ENCODE results near the gene ELOVL7.

Gene ELOVL7

GRCh38 chr5:60843936-60844905 lies at the start of gene ELOVL7:
TSS of gene ELOVL7 (minus strand) at chr5:60844269. CDS start at chr5:60787397, 56,872 bp downstream.
- in situ Hi-C loops (cut with HindIII; ENCODE audit: low sequenced_read_pairs) = no loop called here
- peak within 1 kb of the TSS; percentile 48 for H3K4me3 ChIP-seq (ENCODE audit: low read depth, low read length)
- DNase-seq (ENCODE audit: low read depth, low spot score) = peak; percentile 5

GRCh38 chr5:60893521-60893920 lies 49.5 kb upstream of the ELOVL7 start:
- DNase-seq (ENCODE audit: low read depth, low spot score) = no peak
- in situ Hi-C loops (cut with HindIII; ENCODE audit: low sequenced_read_pairs) = no loop called here
- H3K4me3 ChIP-seq (ENCODE audit: low read depth, low read length) = no peak overlapping the region
- TF ChIP-seq CTCF (IDR thresholded peaks at IDR 0.05; ENCODE audit: low read depth, low read length) = no peak

More at GRCh38 chr5:60843936-60844905, at the start of gene ELOVL7:
- TF ChIP-seq CTCF (IDR thresholded peaks at IDR 0.05; ENCODE audit: low read depth, low read length) = peak; percentile 39

- H3K4me3 ChIP-seq (ENCODE audit: low read depth, low read length) = no peak overlapping the region
- in situ Hi-C loops (cut with HindIII; ENCODE audit: low sequenced_read_pairs) = no loop called here
- TF ChIP-seq CTCF (IDR thresholded peaks at IDR 0.05; ENCODE audit: low read depth, low read length) = no peak
- DNase-seq (ENCODE audit: low read depth, low spot score) = no peak
Measured at GRCh38 chr5:60891667-60892066, 47.6 kb upstream of the ELOVL7 start.

GRCh38 chr5:60888359-60889061 lies 44.4 kb upstream of the ELOVL7 start:
- in situ Hi-C loops (cut with HindIII; ENCODE audit: low sequenced_read_pairs) = no loop called here
- DNase-seq (ENCODE audit: low read depth, low spot score) = no peak
- no peak overlapping the region for H3K4me3 ChIP-seq (ENCODE audit: low read depth, low read length)
- no peak for TF ChIP-seq CTCF (IDR thresholded peaks at IDR 0.05; ENCODE audit: low read depth, low read length)

- in situ Hi-C loops (cut with HindIII; ENCODE audit: low sequenced_read_pairs) = no loop called here
- H3K4me3 ChIP-seq (ENCODE audit: low read depth, low read length) = no peak overlapping the region
- no peak for DNase-seq (ENCODE audit: low read depth, low spot score)
- TF ChIP-seq CTCF (IDR thresholded peaks at IDR 0.05; ENCODE audit: low read depth, low read length) = no peak
Measured at GRCh38 chr5:60887746-60888145, 43.7 kb upstream of the ELOVL7 start.

GRCh38 chr5:60887096-60887495 lies 43.0 kb upstream of the ELOVL7 start:
- H3K4me3 ChIP-seq (ENCODE audit: low read depth, low read length) = no peak overlapping the region
- in situ Hi-C loops (cut with HindIII; ENCODE audit: low sequenced_read_pairs) = no loop called here
- TF ChIP-seq CTCF (IDR thresholded peaks at IDR 0.05; ENCODE audit: low read depth, low read length) = no peak
- DNase-seq (ENCODE audit: low read depth, low spot score) = no peak

Measured in astrocyte of the spinal cord (primary cell).